HUES6 (cell line): Measurements from ENCODE around the gene LDAF1.
"Not testable (repeated sequence)": the region's sequence is repeated elsewhere in the genome, so short reads cannot be mapped to it uniquely, and the experiment has no call there.

Experiments
- H3K27ac ChIP-seq: 2 replicates; pipeline ENCODE4 v1.7.0; 2013; ENCODE audit warnings: low read depth, mild to moderate bottlenecking, low read length, inconsistent platforms
- H3K27me3 ChIP-seq: 2 replicates; pipeline ENCODE4 v1.6.1; 2013; ENCODE audit warnings: low read length; ENCODE audit not compliant: control insufficient read depth, insufficient read depth
- H3K36me3 ChIP-seq: 2 replicates; pipeline ENCODE4 v1.6.1; 2013; ENCODE audit warnings: low read length; ENCODE audit not compliant: control insufficient read depth, insufficient read depth
- H3K4me1 ChIP-seq: 2 replicates; pipeline ENCODE4 v1.6.1; 2013; ENCODE audit warnings: low read length; ENCODE audit not compliant: control insufficient read depth, insufficient read depth
- H3K4me3 ChIP-seq: 2 replicates; pipeline ENCODE4 v1.5.1; 2013; ENCODE audit warnings: low read depth, low read length
- H3K9ac ChIP-seq: one replicate; pipeline ENCODE4 v1.6.1; 2013; ENCODE audit warnings: mild to moderate bottlenecking, low read length
- H3K9me3 ChIP-seq: 2 replicates; pipeline ENCODE4 v1.6.1; 2013; ENCODE audit warnings: low read depth, low read length; ENCODE audit not compliant: control insufficient read depth, insufficient read depth

The LDAF1 gene

GRCh38 chr16:21163576-21163975 is 5.1 kb downstream of the LDAF1 start:
- Histone ChIP-seq H3K36me3 (peaks cover 56% of the 10 kb centered on the region), H3K27ac (no peak overlapping the region), H3K9me3 (no peaks in the 10 kb centered on the region), H3K27me3 (no peaks in the 10 kb centered on the region), H3K9ac (no peak overlapping the region), H3K4me3 (no peak overlapping the region), H3K4me1 (0 out of 2 replicates have a peak, but pooled peaks cover 4% of the 10 kb centered on the region)

GRCh38 chr16:21164521-21165168 is 6.2 kb downstream of the LDAF1 start:
- Histone ChIP-seq H3K9me3 (no peaks in the 10 kb centered on the region), H3K4me3 (no peak overlapping the region), H3K36me3 (peaks cover 62% of the 10 kb centered on the region), H3K4me1 (0 out of 2 replicates have a peak, but pooled peaks cover 4% of the 10 kb centered on the region), H3K27me3 (no peaks in the 10 kb centered on the region), H3K9ac (no peak overlapping the region), H3K27ac (no peak overlapping the region)

- no peak overlapping the region for H3K27ac ChIP-seq
- no peaks in the 10 kb centered on the region for H3K4me1 ChIP-seq
- H3K27me3 ChIP-seq = no peaks in the 10 kb centered on the region
- H3K9ac ChIP-seq = no peak overlapping the region
- no peak overlapping the region for H3K4me3 ChIP-seq
- no peaks in the 10 kb centered on the region for H3K9me3 ChIP-seq
- peaks cover 72% of the 10 kb centered on the region for H3K36me3 ChIP-seq
Measured at GRCh38 chr16:21166561-21166961, 8.1 kb downstream of the LDAF1 start.

DNA sequence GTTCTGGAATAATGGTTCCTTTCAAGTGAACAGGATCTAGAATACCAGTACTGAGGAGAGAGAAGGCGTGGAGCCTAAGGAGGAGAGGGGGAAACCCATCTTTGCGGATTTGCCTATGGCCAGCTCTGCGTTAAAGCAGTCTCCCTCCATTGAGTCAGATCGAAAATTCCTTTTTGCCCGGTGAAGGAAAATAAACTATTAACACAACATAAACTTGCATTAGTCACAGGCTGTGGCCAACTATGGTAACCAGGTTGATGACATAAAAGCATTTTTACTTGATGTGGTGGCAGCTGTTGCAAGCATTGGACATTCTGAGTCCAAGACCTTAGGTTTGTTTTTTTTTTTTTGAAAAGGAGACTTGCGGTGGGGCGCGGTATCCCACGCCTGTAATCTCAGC is 8.9 kb downstream of the LDAF1 start:
- no peak overlapping the region for H3K27ac ChIP-seq

GRCh38 chr16:21167929-21168602 is 9.6 kb downstream of the LDAF1 start:
- Histone ChIP-seq H3K9ac (no peak overlapping the region), H3K9me3 (no peaks in the 10 kb centered on the region), H3K4me1 (no peaks in the 10 kb centered on the region), H3K36me3 (peaks cover 68% of the 10 kb centered on the region), H3K27ac (no peak overlapping the region), H3K27me3 (no peaks in the 10 kb centered on the region), H3K4me3 (no peak overlapping the region)

More for the DNA sequence above, 8.9 kb downstream of the LDAF1 start:
- H3K9ac ChIP-seq = no peak overlapping the region
- no peaks in the 10 kb centered on the region for H3K9me3 ChIP-seq
- H3K4me3 ChIP-seq = no peak overlapping the region
- H3K4me1 ChIP-seq = no peaks in the 10 kb centered on the region
- H3K36me3 ChIP-seq = peaks cover 71% of the 10 kb centered on the region
- H3K27me3 ChIP-seq = no peaks in the 10 kb centered on the region

- H3K9me3 ChIP-seq = no peaks in the 10 kb centered on the region
- no peak overlapping the region for H3K27ac ChIP-seq
- H3K27me3 ChIP-seq = no peaks in the 10 kb centered on the region
- H3K36me3 ChIP-seq = peaks cover 67% of the 10 kb centered on the region
- no peak overlapping the region for H3K4me3 ChIP-seq
- no peaks in the 10 kb centered on the region for H3K4me1 ChIP-seq
- no peak overlapping the region for H3K9ac ChIP-seq
Measured at GRCh38 chr16:21169249-21169981, 10.9 kb downstream of the LDAF1 start.

DNA sequence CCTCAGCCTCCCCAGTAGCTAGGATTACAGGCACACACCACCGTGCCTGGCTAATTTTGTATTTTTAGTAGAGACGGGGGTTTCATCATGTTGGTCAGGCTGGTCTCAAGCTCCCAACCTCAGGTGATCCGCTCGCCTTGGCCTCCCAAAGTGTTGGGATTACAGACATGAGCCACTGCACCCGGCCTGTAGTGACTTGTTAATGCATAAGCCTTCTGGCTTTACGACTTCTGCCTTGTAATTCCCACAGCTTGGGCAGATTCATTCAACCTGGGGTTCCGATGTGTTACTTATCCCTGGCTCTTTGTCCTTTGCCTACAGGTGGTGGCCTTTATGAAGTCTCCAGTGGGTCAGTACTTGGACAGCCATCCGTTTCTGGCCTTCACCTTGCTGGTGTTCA is 11.6 kb downstream of the LDAF1 start:
- not testable (repeated sequence) for H3K27ac ChIP-seq, H3K9me3 ChIP-seq, H3K27me3 ChIP-seq, H3K4me3 ChIP-seq, H3K9ac ChIP-seq, H3K4me1 ChIP-seq
- H3K36me3 ChIP-seq = peaks cover 69% of the 10 kb centered on the region

- no peaks in the 10 kb centered on the region for H3K27me3 ChIP-seq
- no peak overlapping the region for H3K27ac ChIP-seq
- H3K9ac ChIP-seq = no peak overlapping the region
- H3K4me3 ChIP-seq = no peak overlapping the region
- no peaks in the 10 kb centered on the region for H3K9me3 ChIP-seq
- H3K4me1 ChIP-seq = no peaks in the 10 kb centered on the region
- peaks cover 69% of the 10 kb centered on the region for H3K36me3 ChIP-seq
Measured at GRCh38 chr16:21172650-21173049, 14.2 kb downstream of the LDAF1 start.

- Histone ChIP-seq H3K9ac (no peak overlapping the region), H3K36me3 (peaks cover 81% of the 10 kb centered on the region), H3K4me3 (no peak overlapping the region), H3K27me3 (no peaks in the 10 kb centered on the region), H3K9me3 (peaks cover 9% of the 10 kb centered on the region), H3K4me1 (no peaks in the 10 kb centered on the region), H3K27ac (no peak overlapping the region)
Measured at GRCh38 chr16:21175397-21175796, 16.9 kb downstream of the LDAF1 start.

- no peaks in the 10 kb centered on the region for H3K27me3 ChIP-seq
- H3K9me3 ChIP-seq = peaks cover 44% of the 10 kb centered on the region
- H3K4me3 ChIP-seq = no peak overlapping the region
- H3K4me1 ChIP-seq = 0 out of 2 replicates have a peak, but pooled peaks cover under 1% of the 10 kb centered on the region
- peaks cover 81% of the 10 kb centered on the region for H3K36me3 ChIP-seq
- no peak overlapping the region for H3K9ac ChIP-seq
- H3K27ac ChIP-seq = no peak overlapping the region
Measured at GRCh38 chr16:21179126-21179982, 20.9 kb downstream of the LDAF1 start.
